NCI-H774 (cell line): ENCODE measurements around the gene ANKRD24.
"Not testable (repeated sequence)": the region's sequence is repeated elsewhere in the genome, so short reads cannot be mapped to it uniquely, and the experiment has no call there.

Experiments
- DNase-seq: peaks from one replicate; lab custom pipeline; 2025; lab: John Stamatoyannopoulos, UW

Gene ANKRD24

DNA sequence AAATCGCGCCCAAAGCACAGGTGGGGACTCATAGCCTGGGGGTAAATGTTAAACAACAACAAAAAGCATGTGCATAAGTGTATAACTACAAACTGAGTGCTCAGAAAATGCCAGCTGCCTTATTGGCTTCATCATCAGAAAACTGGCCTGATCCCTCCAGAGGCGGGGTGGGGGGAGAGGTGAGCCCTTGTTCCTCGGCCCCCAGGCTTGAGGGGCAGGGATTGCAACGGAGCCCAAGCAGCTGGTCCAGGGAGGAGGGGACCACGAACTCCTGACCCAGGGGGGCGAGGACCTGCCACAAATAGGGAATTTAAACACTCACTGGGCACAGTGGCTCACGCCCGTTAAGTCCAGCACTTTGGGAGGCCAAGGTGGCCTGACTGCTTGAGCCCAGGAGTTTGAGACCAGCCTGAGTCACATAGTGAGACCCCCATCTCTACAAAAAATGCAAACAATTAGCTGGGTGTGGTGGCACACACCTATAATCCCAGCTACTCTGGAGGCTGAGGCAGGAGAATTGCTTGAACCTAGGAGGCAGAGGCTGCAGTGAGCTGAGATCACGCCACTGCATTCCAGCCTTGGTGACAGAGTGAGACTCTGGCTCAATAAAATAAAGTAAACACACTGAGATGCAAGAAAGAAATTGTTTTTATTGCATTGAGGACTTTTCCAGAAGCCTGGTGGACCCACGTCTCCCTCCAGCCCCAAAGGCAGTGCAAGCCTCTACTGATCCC is 8.8 kb upstream of the ANKRD24 start:
- DNase-seq, result no peak

- no peak for DNase-seq
Measured at GRCh38 chr19:4174213-4174894, 8.1 kb upstream of the ANKRD24 start.

GRCh38 chr19:4174895-4175668 is 7.4 kb upstream of the ANKRD24 start:
- DNase-seq, result no peak

DNA sequence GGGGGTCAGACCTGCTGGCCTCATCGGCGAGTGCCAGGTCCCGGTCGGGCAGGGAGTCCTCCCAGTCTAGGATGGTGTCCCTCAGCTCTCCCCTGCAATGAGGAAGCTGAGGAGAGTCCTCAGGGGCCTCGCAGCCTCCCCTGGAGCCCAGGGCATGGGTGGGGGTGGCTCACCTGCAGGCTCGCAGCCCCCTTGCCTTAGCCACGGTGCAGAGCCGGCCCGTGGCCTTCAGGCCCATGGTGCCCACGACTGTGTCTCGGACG is 6.9 kb upstream of the ANKRD24 start:
- no peak for DNase-seq

DNA sequence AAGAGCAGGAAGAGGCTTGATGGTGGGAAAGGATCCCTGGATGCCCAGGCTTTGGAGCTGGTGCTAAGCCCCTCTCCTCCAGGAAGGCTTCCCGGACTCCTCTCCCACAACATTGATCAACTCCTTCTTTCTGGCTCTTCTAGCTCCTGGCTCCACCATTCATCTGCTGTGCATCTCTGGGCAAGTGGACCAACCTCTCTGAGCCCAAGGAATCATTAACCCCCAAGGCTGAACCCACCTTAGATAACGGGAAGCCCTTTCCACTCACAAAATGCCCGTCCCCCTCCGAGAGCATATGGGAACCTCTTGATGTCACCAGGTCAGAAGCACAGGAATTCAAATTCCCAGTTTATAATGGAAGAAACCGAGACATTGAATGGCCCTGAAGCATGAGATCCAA is 5.3 kb upstream of the ANKRD24 start:
- DNase-seq, result no peak

DNA sequence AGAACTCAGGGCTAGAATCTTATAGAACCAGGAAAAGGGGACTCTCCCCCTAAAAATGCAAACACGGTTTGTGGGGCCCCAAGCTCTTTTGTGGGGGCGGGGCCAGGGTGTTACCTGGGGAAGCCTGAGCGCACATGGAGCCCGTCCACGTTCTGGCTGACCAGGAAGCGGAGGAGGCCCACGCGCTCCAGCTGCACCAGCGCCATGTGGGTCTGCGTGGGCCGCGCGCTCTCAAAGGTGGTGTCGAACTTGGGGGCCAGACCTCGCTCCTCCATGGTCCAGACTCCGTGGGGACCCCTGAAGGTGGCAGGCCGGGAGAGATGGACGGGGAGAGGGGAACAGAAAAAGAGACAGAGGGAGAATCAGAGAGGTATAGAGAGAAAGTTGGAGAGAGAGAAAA is 3.5 kb upstream of the ANKRD24 start:
- no peak for DNase-seq

DNA sequence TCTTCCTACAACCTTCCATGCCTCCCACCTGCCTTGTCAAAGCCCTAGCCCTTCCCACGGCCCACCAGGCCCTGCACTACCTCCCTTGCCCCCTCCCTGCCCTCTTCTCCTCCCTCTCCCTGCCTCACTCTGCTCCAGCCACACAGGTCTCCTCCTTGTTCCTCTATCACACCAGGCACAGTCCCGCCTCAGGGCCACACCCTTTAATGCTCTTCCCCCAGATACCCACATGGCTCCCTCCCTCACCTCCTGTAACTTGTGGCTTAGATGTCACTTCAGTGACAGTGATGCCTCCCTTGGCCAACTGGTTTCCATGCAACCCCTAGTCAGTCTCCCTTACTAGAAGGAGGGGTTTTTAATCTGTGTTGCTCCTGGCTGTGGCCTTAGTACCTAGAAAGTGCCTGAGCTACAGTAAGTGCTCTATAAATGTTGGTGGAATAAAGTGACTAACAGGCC is 1.4 kb upstream of the ANKRD24 start:
- no peak for DNase-seq

DNA sequence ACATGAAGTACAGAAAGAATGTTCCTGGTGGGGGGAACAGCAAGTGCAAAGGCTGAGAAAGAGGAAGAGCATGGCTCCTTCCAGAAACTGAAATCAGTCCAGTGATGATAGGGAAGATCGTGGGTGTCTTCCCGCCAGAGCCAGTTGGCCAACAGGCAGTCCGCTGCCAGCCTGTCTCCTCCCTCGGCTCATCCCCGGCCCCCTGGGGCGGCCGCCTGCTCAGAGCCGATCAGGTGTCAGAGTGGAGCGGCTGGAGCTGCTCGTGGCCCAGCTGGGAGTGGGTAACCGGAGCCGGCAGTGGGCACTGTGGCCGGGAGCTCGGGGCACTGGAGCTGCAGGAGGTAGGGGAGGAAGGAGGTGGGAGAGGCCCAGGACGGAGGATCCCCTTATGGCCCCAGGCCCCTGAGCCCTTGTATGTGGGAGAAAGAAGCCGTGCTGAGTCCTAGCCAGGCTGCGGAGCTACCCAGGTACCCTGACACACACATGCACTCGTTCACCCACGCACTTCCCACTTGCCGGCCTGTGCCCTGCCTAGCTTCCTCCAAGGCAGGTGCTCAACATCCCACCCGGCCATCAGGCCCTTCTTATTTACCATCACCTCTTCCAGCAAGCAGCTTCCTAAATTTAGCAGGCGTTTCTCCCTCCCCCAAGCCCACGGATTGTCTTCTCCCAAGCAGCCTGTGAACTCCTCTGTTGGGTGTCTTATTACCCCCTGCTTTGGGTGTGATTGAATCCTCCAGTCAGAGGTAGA is 1.7 kb downstream of the ANKRD24 start:
- no peak for DNase-seq

DNA sequence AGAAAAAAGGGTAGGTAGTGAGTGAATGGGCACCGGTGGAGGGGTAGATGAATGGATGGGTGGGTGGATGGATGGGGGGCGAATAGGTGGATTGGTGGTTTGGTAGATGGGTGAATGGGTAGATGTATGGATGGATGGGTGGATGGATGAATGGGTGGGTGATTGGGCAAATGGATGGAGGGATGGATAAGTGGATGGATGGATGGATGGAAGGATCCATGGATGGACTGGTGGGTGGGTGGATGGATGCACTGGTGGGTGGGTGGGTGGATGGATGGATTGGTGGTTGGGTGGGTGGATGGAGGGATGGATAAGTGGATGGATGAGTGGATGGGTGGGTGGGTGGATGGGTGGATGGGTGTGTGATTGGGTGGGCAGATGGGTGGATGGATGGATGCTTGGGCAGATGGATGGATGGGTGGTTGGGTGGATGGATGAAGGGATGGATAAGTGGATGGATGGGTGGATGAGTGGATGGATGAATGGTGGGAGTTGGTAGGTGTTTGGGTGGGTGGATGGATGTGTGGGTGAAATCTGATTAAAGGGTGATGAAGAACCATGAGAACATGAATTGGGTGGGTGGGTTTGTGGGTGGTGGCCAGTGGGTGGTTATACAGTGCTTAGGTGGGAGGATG is 2.3 kb downstream of the ANKRD24 start:
- DNase-seq, result no peak

DNA sequence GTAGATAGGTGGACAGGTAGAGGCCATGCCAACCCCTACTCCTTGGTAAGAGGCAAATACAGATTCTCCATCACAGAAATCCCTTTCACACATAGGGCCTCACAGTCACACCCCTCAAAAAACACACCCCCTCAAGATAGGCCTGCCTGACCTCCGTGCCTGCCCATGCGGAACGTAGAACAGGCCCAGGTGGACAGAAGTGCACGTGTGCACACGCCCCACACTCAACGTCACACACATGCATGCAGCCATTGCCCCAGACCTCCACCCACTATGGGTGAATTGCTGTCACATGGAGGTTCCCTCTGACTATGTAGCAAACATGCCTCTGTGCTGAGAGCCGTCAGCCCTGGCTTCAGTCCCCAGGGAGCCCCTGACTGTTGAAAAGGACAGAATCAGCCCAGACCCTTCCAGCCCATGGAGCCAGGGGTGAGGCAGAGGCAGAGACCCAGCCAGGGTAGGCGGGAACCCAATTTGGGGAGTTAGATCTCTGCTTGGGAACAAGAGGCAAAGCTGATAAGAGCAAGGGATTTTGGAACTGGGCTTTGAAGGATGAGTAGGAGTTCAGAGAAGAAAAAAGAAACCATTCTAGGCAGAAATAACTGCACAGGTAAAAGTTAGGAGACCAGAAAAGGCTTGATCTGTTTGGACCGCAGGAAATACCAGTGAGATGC is 3.1 kb downstream of the ANKRD24 start:
- DNase-seq, result no peak

GRCh38 chr19:4186087-4186993 is 3.9 kb downstream of the ANKRD24 start:
- peak; percentile 30 for DNase-seq

DNA sequence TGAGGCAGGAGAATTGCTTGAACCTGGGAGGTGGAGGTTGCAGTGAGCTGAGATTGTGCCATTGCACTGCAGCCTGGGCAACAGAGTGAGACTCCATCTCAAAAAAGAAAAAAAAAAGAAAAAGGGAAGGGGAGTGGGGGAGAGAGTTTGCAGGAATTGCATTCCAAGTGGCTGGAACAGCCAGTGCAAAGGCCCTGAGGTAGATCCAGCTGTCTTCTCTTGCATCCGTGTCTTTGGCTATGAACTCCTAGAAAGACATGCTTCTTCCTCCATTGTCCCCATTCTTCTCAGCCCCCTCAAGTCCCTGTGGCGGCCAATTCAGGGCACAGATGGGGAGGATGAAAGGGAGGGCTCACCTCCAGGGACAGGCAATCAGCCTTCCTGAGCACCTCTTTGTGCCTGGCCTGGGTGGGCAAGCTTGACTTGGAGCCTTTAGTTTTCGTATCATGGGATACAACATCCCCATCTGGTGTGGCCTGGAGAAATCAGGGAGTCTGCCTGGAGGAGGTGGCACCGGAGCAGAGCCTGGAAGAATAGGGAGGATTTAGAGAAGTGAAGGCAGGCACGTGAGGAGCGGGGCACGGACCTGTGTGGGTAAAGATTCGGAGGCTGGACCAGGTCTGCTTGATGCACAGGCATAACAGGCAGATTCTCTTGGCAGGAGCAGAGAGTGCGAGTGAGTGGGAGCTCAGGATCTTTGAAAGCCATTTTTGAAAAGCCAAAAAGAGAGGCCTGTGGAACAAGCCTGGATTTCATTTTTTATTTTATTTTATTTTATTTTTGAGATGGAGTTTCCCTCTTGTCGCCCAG is 5.0 kb downstream of the ANKRD24 start:
- no peak for DNase-seq

DNA sequence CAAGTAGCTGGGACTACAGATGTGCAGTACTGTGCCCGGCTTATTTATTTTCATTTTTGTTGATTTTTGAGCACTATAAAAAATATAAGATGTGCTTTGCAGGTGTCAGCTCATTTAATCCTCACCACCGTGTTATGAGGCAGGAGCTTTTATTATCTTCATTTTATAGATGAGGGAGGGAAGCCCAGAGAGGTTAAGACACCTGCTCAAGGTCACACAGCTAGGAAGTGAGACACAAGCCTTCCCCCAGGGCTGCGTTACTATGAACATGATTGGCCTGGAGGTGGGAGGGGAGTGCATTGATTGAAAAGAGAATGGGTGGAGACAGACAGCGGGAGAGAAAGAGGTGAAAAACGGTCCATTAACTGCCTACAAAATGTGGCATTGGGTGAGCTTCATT is 7.2 kb downstream of the ANKRD24 start:
- no peak for DNase-seq

DNA sequence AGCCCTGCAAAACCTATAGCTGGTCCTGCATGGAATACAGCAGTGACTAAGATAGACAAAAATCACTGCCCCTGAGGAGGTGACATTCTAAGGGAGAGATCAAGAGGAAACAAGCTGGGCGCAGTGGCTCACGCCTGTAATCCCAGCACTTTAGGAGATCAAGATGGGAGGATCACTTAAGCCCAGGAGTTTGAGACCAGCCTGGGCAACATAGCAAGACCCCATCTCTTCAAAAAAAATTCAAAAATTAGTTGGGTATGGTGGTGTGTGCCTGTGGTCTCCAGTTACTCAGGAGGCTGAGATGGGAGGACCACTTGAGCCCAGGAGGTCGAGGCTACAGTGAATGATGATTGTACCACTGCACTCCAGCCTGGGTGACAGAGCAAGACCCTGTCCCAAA is 10.0 kb downstream of the ANKRD24 start:
- not testable (repeated sequence) for DNase-seq

DNA sequence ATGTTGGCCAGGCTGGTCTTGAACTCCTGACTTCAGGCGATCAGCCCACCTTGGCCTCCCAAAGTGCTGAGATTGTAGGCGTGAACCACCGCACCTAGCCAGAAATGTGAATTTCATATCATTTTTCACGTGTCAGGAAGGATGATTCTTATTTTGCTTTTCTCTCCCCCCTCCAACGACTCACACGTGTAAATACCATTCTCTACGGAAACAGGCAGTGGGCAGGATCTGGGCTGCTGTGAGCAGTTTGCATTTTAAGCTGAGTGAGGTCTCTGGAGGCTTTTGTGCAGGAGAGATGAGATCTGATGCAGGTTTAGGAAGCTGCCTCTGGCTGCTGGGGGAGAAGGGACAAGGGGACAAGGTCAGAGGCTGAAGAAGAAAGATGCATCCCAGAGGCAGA is 11.9 kb downstream of the ANKRD24 start:
- no peak for DNase-seq

DNA sequence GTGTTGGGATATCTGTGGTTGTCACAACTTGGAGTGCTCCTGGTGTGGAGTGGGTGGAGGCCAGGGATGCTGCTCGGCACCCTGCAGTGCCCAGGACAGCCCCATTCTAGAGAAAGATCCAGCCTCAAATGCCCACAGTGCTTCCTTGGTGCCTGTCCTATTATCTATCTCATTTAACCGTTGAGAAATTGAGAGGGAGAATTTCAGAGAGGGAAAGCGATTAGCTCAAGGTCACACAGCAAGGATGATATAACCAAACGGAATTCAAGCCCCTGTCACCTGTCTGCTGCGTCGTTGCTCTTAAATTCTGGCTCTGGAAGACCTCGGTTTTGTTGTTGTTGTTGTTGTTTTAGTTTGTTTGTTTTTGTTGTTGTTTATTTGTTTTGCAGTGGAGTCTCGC is 13.5 kb downstream of the ANKRD24 start:
- DNase-seq, result no peak

- DNase-seq, result no peak
Measured at GRCh38 chr19:4196587-4197148, 14.2 kb downstream of the ANKRD24 start.

DNA sequence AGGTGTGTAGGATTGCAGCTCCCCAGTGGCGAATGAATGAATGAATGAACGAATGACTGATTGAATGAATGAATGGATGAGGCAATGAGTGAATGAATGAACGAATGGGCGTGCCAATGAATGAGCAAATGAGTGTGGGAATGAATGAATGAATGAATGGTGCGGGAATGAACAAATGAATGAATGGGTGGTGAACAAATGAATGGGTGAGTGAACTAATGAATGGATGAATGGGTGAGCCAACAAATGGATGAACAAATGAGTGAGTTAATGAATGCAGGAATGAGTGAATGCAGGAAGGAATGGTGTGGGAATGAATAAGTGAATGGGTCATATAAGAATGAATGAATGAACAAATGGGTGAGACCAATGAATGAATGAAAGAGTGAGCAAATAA is 14.7 kb downstream of the ANKRD24 start:
- DNase-seq, result no peak
